Epithelial cell of esophagus (primary cell): ENCODE measurements around the gene SYT6.
"Not testable (repeated sequence)": the region's sequence is repeated elsewhere in the genome, so short reads cannot be mapped to it uniquely, and the experiment has no call there.

Experiments
- DNase-seq: peaks from one replicate; pipeline ENCODE4 v3.0.0; 2010; ENCODE audit warnings: low read depth
- H3K4me3 ChIP-seq: 2 replicates; pipeline ENCODE4 v1.5.1; 2011; ENCODE audit warnings: mild to moderate bottlenecking, low read length, control low read depth
- CTCF ChIP-seq: IDR thresholded peaks from 2 replicates; pipeline ENCODE4 v1.5.1; 2011; ENCODE audit warnings: low read depth, mild to moderate bottlenecking, low read length, control low read depth, inconsistent platforms; ENCODE audit not compliant: insufficient read depth; ENCODE audit errors: missing control alignments

SYT6 gene

GRCh38 chr1:114075105-114075504, 78.6 kb downstream of the SYT6 start:
- DNase-seq, result no peak
- no peak overlapping the region for H3K4me3 ChIP-seq
- TF ChIP-seq CTCF, result no peak

GRCh38 chr1:114072246-114072645, 81.4 kb downstream of the SYT6 start:
- no peak overlapping the region for H3K4me3 ChIP-seq
- no peak for TF ChIP-seq CTCF
- no peak for DNase-seq

GRCh38 chr1:114069762-114070161, 83.9 kb downstream of the SYT6 start:
- H3K4me3 ChIP-seq, DNase-seq: not testable (repeated sequence)

- not testable (repeated sequence) for H3K4me3 ChIP-seq, DNase-seq
Measured at GRCh38 chr1:114068684-114069083, 85.0 kb downstream of the SYT6 start.

- DNase-seq, result peak; percentile 20
- H3K4me3 ChIP-seq, result not testable (repeated sequence)
Measured at GRCh38 chr1:114065671-114066070, 88.0 kb downstream of the SYT6 start.

GRCh38 chr1:114063544-114063943, 90.1 kb downstream of the SYT6 start:
- TF ChIP-seq CTCF, result no peak
- DNase-seq, result no peak
- no peak overlapping the region for H3K4me3 ChIP-seq

- H3K4me3 ChIP-seq, result no peak overlapping the region
- DNase-seq, result no peak
- TF ChIP-seq CTCF, result no peak
Measured at GRCh38 chr1:114062477-114063099, 91.1 kb downstream of the SYT6 start.

GRCh38 chr1:114061121-114061830, 92.4 kb downstream of the SYT6 start:
- DNase-seq, result peak; percentile 29
- TF ChIP-seq CTCF, result no peak
- no peak overlapping the region for H3K4me3 ChIP-seq

GRCh38 chr1:114058236-114058635, 95.4 kb downstream of the SYT6 start:
- DNase-seq, result not testable (repeated sequence)

More at GRCh38 chr1:114058236-114058635, 95.4 kb downstream of the SYT6 start:
- H3K4me3 ChIP-seq, result not testable (repeated sequence)
